ENCODE results near the gene FASTK.

- TF ChIP-seq POLR2AphosphoS5 (IDR thresholded peaks at IDR 0.05) (no peak), CTCF (IDR thresholded peaks at IDR 0.05) (no peak), POLR2A (IDR thresholded peaks at IDR 0.05) (no peak)
Measured at GRCh38 chr7:151057506-151057988, 23.1 kb downstream of the FASTK start, which contains the start of gene CDK5.
